Endodermal cell (in vitro differentiated cells): ENCODE results near the gene MYL11. TPM values are rescaled to one million over a fixed set of nuclear protein-coding genes. Genes with fewer than 3 reads are reported as not detected.

Experiments used
- DNase-seq: peaks from one replicate; pipeline ENCODE4 v3.0.0-alpha.2; 2017
- H3K27ac ChIP-seq: 2 replicates; pipeline ENCODE4 v1.5.1; 2013; ENCODE audit warnings: mild to moderate bottlenecking, low read depth, low read length, moderate library complexity
- H3K27me3 ChIP-seq: 2 replicates; pipeline ENCODE4 v1.6.1; 2013; ENCODE audit warnings: mild to moderate bottlenecking, low read length, moderate library complexity; ENCODE audit not compliant: insufficient read depth, control insufficient read depth, poor library complexity, severe bottlenecking
- H3K36me3 ChIP-seq: 2 replicates; pipeline ENCODE4 v1.7.0; 2013; ENCODE audit warnings: mild to moderate bottlenecking, low read length, moderate library complexity; ENCODE audit not compliant: control insufficient read depth, insufficient read depth
- H3K4me1 ChIP-seq: one replicate; pipeline ENCODE4 v1.7.0; 2013; ENCODE audit warnings: low read length; ENCODE audit not compliant: control insufficient read depth, insufficient read depth
- H3K4me3 ChIP-seq: 2 replicates; pipeline ENCODE4 v1.5.1; 2013; ENCODE audit warnings: mild to moderate bottlenecking, low read length, moderate library complexity
- H3K9ac ChIP-seq: 2 replicates; pipeline ENCODE4 v1.6.1; 2013; ENCODE audit warnings: mild to moderate bottlenecking, low read length, moderate library complexity; ENCODE audit not compliant: poor library complexity, severe bottlenecking; ENCODE audit errors: extremely low read depth
- H3K9me3 ChIP-seq: 2 replicates; pipeline ENCODE4 v1.6.1; 2013; ENCODE audit warnings: mild to moderate bottlenecking, low read length, moderate library complexity; ENCODE audit not compliant: control insufficient read depth
- H3K27ac Mint-ChIP-seq: 2 replicates; pipeline ENCODE4 v1.8.0; 2020; ENCODE audit warnings: mixed read lengths
- H3K27me3 Mint-ChIP-seq: 2 replicates; pipeline ENCODE4 v1.8.0; 2021; ENCODE audit warnings: mild to moderate bottlenecking, mixed read lengths; ENCODE audit not compliant: insufficient read depth
- H3K36me3 Mint-ChIP-seq: 2 replicates; pipeline ENCODE4 v1.8.0; 2020; ENCODE audit warnings: low read depth, mixed read lengths
- H3K4me1 Mint-ChIP-seq: 2 replicates; pipeline ENCODE4 v1.8.0; 2020; ENCODE audit warnings: mixed read lengths
- H3K4me3 Mint-ChIP-seq: 2 replicates; pipeline ENCODE4 v1.8.0; 2020; ENCODE audit warnings: mild to moderate bottlenecking, moderate library complexity, mixed read lengths
- H3K9me3 Mint-ChIP-seq: 2 replicates; pipeline ENCODE4 v1.8.0; 2020; ENCODE audit warnings: mild to moderate bottlenecking, mixed read lengths
- CTCF ChIP-seq: fragments of 200-600 bp; sonication (generic); conservative IDR thresholded peaks from 2 replicates; pipeline ENCODE4 v1.5.0; 2021; ENCODE audit warnings: antibody characterized with exemption, mild to moderate bottlenecking
- WGBS, 2 experiments: methylation state at CpG; one replicate each; pipeline versions ENCODE4 v1.1.5 to v1.1.7; 2013; ENCODE audit warnings: missing lambda C conversion rate in 2 of 2, mixed read lengths in 1 of 2; ENCODE audit not compliant: insufficient coverage in 1 of 2, insufficient read length in 1 of 2; 5-methylcytosine and 5-hydroxymethylcytosine counted together
- total RNA-seq, 2 donors: library from RNA; stranded (reverse); fragmentation: NEBNext Ultra II Directional in 1 of 2; extraction: Animal tissue kit (Norgen Biotek cat#: 25700) in 1 of 2; gene quantifications; 2 replicates in 1 of 2; 3 replicates in 1 of 2; pipeline ENCODE4 v1.2.1, GENCODE V29; 2021

MYL11 gene
- total RNA-seq, 2 donors from 2014 or later: 1.2 TPM; not detected in 1

GRCh38 chr16:30417529-30418349 is 43.1 kb downstream of the MYL11 start:
- Mint-ChIP-seq H3K27me3 (no peaks in the 10 kb centered on the region), H3K27ac (no peak overlapping the region), H3K9me3 (no peaks in the 10 kb centered on the region), H3K4me3 (peak overlapping the region; percentile 26), H3K4me1 (peaks cover 15% of the 10 kb centered on the region), H3K36me3 (peaks cover 50% of the 10 kb centered on the region)
- Histone ChIP-seq H3K36me3 (peaks cover 47% of the 10 kb centered on the region), H3K27ac (peak overlapping the region; percentile 17), H3K27me3 (no peaks in the 10 kb centered on the region), H3K4me3 (peak overlapping the region; percentile 71), H3K9ac (peak overlapping the region; percentile 20), H3K9me3 (no peaks in the 10 kb centered on the region), H3K4me1 (no peaks in the 10 kb centered on the region)
- DNase-seq: peak; percentile 95
- TF ChIP-seq CTCF: peak; percentile 62
- WGBS, 2 experiments: 6 to 13% methylated on average over 46 to 140 of the region's 140 CpGs

DNA sequence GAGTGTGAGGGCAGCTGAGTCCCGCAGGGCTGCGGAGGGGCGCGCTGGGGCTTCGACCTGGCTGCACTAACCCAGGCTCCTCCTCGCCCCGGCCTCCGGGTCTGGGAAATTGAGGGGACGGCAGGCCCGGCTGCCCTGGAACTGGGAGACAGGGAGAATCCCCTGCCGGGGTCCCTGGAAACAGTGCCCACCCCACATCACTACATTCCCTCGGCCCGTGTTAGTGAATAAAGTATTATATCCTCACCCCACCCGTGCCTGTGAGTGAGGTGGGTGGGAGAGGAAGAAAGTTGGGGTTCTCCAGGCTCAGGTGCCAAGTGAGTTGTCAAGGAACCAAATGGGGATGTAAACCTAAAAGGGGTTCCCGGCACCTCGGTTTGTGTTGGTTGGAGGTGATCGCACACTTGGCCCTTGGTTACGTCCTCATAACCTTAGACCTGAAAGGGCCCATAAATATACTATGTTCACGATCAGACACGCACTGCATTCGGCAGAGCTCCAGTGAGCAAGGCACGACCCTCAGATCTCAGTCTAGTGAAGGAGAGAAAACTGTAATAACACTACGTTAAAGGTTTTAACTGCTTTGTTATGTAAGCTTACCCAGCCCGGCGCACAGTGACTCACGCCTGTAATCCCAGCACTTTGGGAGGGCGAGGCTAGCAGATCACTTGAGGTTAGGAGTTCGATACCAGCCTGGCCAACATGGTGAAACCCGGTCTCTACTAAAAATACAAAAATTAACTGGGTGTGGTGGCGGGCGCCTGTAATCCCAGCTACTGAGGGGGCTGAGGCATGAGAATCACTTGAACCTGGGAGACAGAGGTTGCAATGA is 44.0 kb downstream of the MYL11 start:
- no peak overlapping the region for H3K27ac ChIP-seq
- WGBS, 2 experiments: 72 to 95% methylated on average over 14 to 27 of the region's 31 CpGs
- peaks cover 50% of the 10 kb centered on the region for H3K36me3 Mint-ChIP-seq
- peak; percentile 3 for TF ChIP-seq CTCF
- peak overlapping the region; percentile 26 for H3K4me3 Mint-ChIP-seq
- peak overlapping the region; percentile 70 for H3K4me3 ChIP-seq
- H3K4me1 Mint-ChIP-seq: peaks cover 15% of the 10 kb centered on the region
- H3K27ac Mint-ChIP-seq: no peak overlapping the region
- no peak for DNase-seq
- no peaks in the 10 kb centered on the region for H3K9me3 ChIP-seq
- H3K27me3 ChIP-seq: no peaks in the 10 kb centered on the region
- H3K9ac ChIP-seq: peak overlapping the region; percentile 20
- no peaks in the 10 kb centered on the region for H3K27me3 Mint-ChIP-seq
- H3K9me3 Mint-ChIP-seq: no peaks in the 10 kb centered on the region
- peaks cover 44% of the 10 kb centered on the region for H3K36me3 ChIP-seq
- no peaks in the 10 kb centered on the region for H3K4me1 ChIP-seq

GRCh38 chr16:30421010-30421409 is 46.4 kb downstream of the MYL11 start:
- no peaks in the 10 kb centered on the region for H3K27me3 ChIP-seq
- Mint-ChIP-seq H3K27me3 (no peaks in the 10 kb centered on the region), H3K9me3 (no peaks in the 10 kb centered on the region), H3K4me3 (no peak overlapping the region), H3K4me1 (peaks cover 17% of the 10 kb centered on the region), H3K36me3 (peaks cover 55% of the 10 kb centered on the region), H3K27ac (no peak overlapping the region)
- 92% methylated on average over 5 of the region's 5 CpGs for WGBS, 2 experiments
- H3K9ac ChIP-seq: no peak overlapping the region
- H3K4me1 ChIP-seq: no peaks in the 10 kb centered on the region
- H3K4me3 ChIP-seq: no peak overlapping the region
- peaks cover 55% of the 10 kb centered on the region for H3K36me3 ChIP-seq
- no peak overlapping the region for H3K27ac ChIP-seq
- DNase-seq: no peak
- no peak for TF ChIP-seq CTCF
- no peaks in the 10 kb centered on the region for H3K9me3 ChIP-seq

Other genes starting within 250 kb of the MYL11 start
- gene CORO1A, start 191.2 kb upstream of the MYL11 start, total RNA-seq: 1 to 10 TPM in 1 of 2 donors, under 1 TPM in 1; 0.93 to 2.1 TPM
- 100 to 1,000 TPM; 125 to 134 TPM for gene BOLA2B, start 181.1 kb upstream of the MYL11 start, total RNA-seq
- 10 to 100 TPM; 37.7 to 48.8 TPM for gene SLX1A, start 180.9 kb upstream of the MYL11 start, total RNA-seq
- 10 to 100 TPM; 14.5 to 22.1 TPM for gene SULT1A3, start 175.5 kb upstream of the MYL11 start, total RNA-seq
- gene NPIPB13, start 126.3 kb upstream of the MYL11 start, total RNA-seq: 10 to 100 TPM; 18.3 to 31.1 TPM
- 10 to 100 TPM; 75.4 to 76.0 TPM for gene CD2BP2, start 19.5 kb upstream of the MYL11 start, total RNA-seq
- gene TBC1D10B, start 4.3 kb upstream of the MYL11 start, total RNA-seq: 10 to 100 TPM; 30.7 to 36.3 TPM
- 1 to 10 TPM; 1.1 to 2.3 TPM for gene SEPTIN1, start 7.8 kb downstream of the MYL11 start, total RNA-seq
- 10 to 100 TPM; 40.1 to 58.4 TPM for gene ZNF48, start 20.6 kb downstream of the MYL11 start, total RNA-seq
- gene ZNF771, start 32.8 kb downstream of the MYL11 start, total RNA-seq: 10 to 100 TPM; 14.7 to 16.6 TPM
- gene DCTPP1, start 55.2 kb downstream of the MYL11 start, total RNA-seq: 10 to 100 TPM; 54.8 to 61.9 TPM
- gene SEPHS2, start 71.1 kb downstream of the MYL11 start, total RNA-seq: 10 to 100 TPM; 35.7 to 37.5 TPM
- not detected for gene ITGAL, start 97.9 kb downstream of the MYL11 start, total RNA-seq
- gene ZNF768, start 151.8 kb downstream of the MYL11 start, total RNA-seq: 10 to 100 TPM; 47.0 to 59.2 TPM
- 10 to 100 TPM; 15.5 to 17.1 TPM for gene ZNF747, start 160.1 kb downstream of the MYL11 start, total RNA-seq
- gene ZNF764, start 183.6 kb downstream of the MYL11 start, total RNA-seq: 10 to 100 TPM; 19.0 TPM
- 1 to 10 TPM; 6.4 to 7.5 TPM for gene ZNF688, start 196.9 kb downstream of the MYL11 start, total RNA-seq
- gene ZNF785, start 210.9 kb downstream of the MYL11 start, total RNA-seq: 10 to 100 TPM; 22.5 to 24.0 TPM
- gene ZNF689, start 235.6 kb downstream of the MYL11 start, total RNA-seq: 10 to 100 TPM; 13.0 to 15.8 TPM